Kidney (tissue), 14 donors: ENCODE measurements around the gene SEC24D. TPM values are rescaled to one million over a fixed set of nuclear protein-coding genes. Genes with fewer than 3 reads are reported as not detected.

Experiments
- DNase-seq, 5 donors: peaks; one replicate each; pipeline ENCODE4 v3.0.0-alpha.2; 2013 to 2020
- FAIRE-seq: peaks from 2 replicates; lab custom pipeline; 2012; peaks lifted over from hg19 to GRCh38; lab: Jason Lieb, UNC
- H3K27ac ChIP-seq, 2 donors: one replicate each; pipeline ENCODE4 v1.7.0; 2013; ENCODE audit warnings: low read depth in 2 of 2, low read length in 2 of 2, inconsistent platforms in 1 of 2
- H3K27me3 ChIP-seq: one replicate; pipeline ENCODE4 v1.7.1; 2013; ENCODE audit warnings: low read length, inconsistent platforms; ENCODE audit not compliant: control insufficient read depth, insufficient read depth
- H3K36me3 ChIP-seq, 3 donors: one replicate each; pipeline versions ENCODE4 v1.7.0 to v1.7.1; 2013; ENCODE audit warnings: low read length in 3 of 3, control low read depth in 1 of 3, inconsistent platforms in 1 of 3; ENCODE audit not compliant: insufficient read depth in 3 of 3, control insufficient read depth in 2 of 3
- H3K4me1 ChIP-seq, 3 donors: one replicate each; pipeline versions ENCODE4 v1.7.0 to v1.7.1; 2013; ENCODE audit warnings: low read length in 3 of 3, inconsistent platforms in 1 of 3, low read depth in 1 of 3; ENCODE audit not compliant: control insufficient read depth in 2 of 3, insufficient read depth in 2 of 3
- H3K4me3 ChIP-seq, 3 donors: one replicate each; pipeline versions ENCODE4 v1.7.0 to v1.8.1; 2013; ENCODE audit warnings: low read length in 3 of 3, control low read depth in 1 of 3, inconsistent platforms in 1 of 3
- H3K9ac ChIP-seq, 3 donors: one replicate each; pipeline versions ENCODE4 v1.7.0 to v1.7.1; 2013; ENCODE audit warnings: low read length in 3 of 3, control low read depth in 1 of 3, inconsistent platforms in 1 of 3
- H3K9me3 ChIP-seq, 3 donors: one replicate each; pipeline versions ENCODE4 v1.7.0 to v1.7.1; 2013; ENCODE audit warnings: low read length in 3 of 3, control low read depth in 1 of 3, inconsistent platforms in 1 of 3; ENCODE audit not compliant: control insufficient read depth in 2 of 3, insufficient read depth in 1 of 3
- CTCF ChIP-seq: IDR thresholded peaks from 3 replicates; pipeline ENCODE4 v1.5.1; 2012; ENCODE audit warnings: mild to moderate bottlenecking, moderate library complexity, borderline replicate concordance; ENCODE audit not compliant: insufficient read depth; ENCODE audit errors: extremely low read depth
- intact Hi-C: fragments of 100-400 bp; cut with DNase I; formaldehyde crosslinking; loops from one replicate; pipeline ENCODE4 v1.11.1; 2022
- polyA plus RNA-seq: library from polyadenylated mRNA; stranded (reverse); fragments of 350-450 nt; fragmentation: Illumina TruSeq; extraction: RNeasy Lipid Tissue Mini Kit (QIAGEN cat#74804); gene quantifications from one replicate; pipeline ENCODE4 v1.2.3, GENCODE V29; 2014; ENCODE audit warnings: low read depth, low replicate concordance; ENCODE audit not compliant: insufficient read depth
- total RNA-seq: library from RNA; stranded (reverse); fragmentation: NEBNext Ultra II Directional; extraction: Animal tissue kit (Norgen Biotek cat#: 25700); gene quantifications from one replicate; pipeline ENCODE4 v1.2.1, GENCODE V29; 2021
- donor health status: control.
- donor health status: control.
- donor health status: control.
- donor health status: control.
- donor health status: control.
- donor health status: DM: yes; HTN: yes; CAD: no.
- donor health status: Normal renal cell carcinoma (clear cell type).

The SEC24D gene
- total and polyA plus RNA-seq, 2 donors from 2014 or later: 5.9 to 45.4 TPM

- no peak for TF ChIP-seq CTCF
- H3K9ac ChIP-seq: no peak overlapping the region
- no peak for FAIRE-seq
- H3K36me3 ChIP-seq: peaks cover 5 to 8% (median 7%) of the 10 kb centered on the region in 3 donors
- no peak overlapping the region for H3K4me3 ChIP-seq
- peak in 1 of 5 donors; percentile 33 for DNase-seq
- H3K4me1 ChIP-seq: no peaks in the 10 kb centered on the region
- H3K27ac ChIP-seq: no peak overlapping the region
- H3K9me3 ChIP-seq: no peaks in the 10 kb centered on the region
- intact Hi-C loops: no loop called here
- H3K27me3 ChIP-seq: no peaks in the 10 kb centered on the region
Measured at GRCh38 chr4:118743867-118744266, 92.1 kb downstream of the SEC24D start.

- Histone ChIP-seq H3K9ac (no peak overlapping the region), H3K27me3 (no peaks in the 10 kb centered on the region), H3K9me3 (no peaks in the 10 kb centered on the region), H3K4me3 (no peak overlapping the region), H3K36me3 (peaks cover 5 to 12% (median 8%) of the 10 kb centered on the region in 3 donors), H3K4me1 (no peaks in the 10 kb centered on the region), H3K27ac (no peak overlapping the region)
- no peak for TF ChIP-seq CTCF
- DNase-seq (no peak), FAIRE-seq (no peak)
- intact Hi-C loops: no loop called here
Measured at GRCh38 chr4:118742050-118742449, 93.9 kb downstream of the SEC24D start.

GRCh38 chr4:118741301-118741855 lies 94.5 kb downstream of the SEC24D start:
- Histone ChIP-seq H3K27ac (peak overlapping the region in 1 of 2 donors; percentile 9), H3K9ac (peak overlapping the region in 1 of 3 donors; percentile 1), H3K4me3 (no peak overlapping the region), H3K4me1 (no peaks in the 10 kb centered on the region), H3K9me3 (no peaks in the 10 kb centered on the region), H3K27me3 (no peaks in the 10 kb centered on the region), H3K36me3 (peaks cover 5 to 12% (median 8%) of the 10 kb centered on the region in 3 donors)
- DNase-seq (peak in 1 of 5 donors; percentile 18), FAIRE-seq (no peak)
- no peak for TF ChIP-seq CTCF
- intact Hi-C loops: no loop called here
